Activated T-cell treated with anti-CD3 and anti-CD28 coated beads, Interleukin-2, amount 50 U/mL, for 1 hour (primary cell): ENCODE results near the gene EIF4G3.

Experiments
- DNase-seq: peaks from one replicate; pipeline ENCODE4 v3.0.0-alpha.2; 2020

The EIF4G3 gene

GRCh38 chr1:20983297-20983889 lies 193.3 kb downstream of the EIF4G3 start:
- no peak for DNase-seq

GRCh38 chr1:20982316-20982715 lies 194.4 kb downstream of the EIF4G3 start:
- no peak for DNase-seq

- DNase-seq = no peak
Measured at GRCh38 chr1:20981915-20982314, 194.8 kb downstream of the EIF4G3 start.

- DNase-seq = no peak
Measured at GRCh38 chr1:20980051-20980450, 196.6 kb downstream of the EIF4G3 start.

- no peak for DNase-seq
Measured at GRCh38 chr1:20978413-20978812, 198.3 kb downstream of the EIF4G3 start.

- DNase-seq = no peak
Measured at GRCh38 chr1:20975668-20976067, 201.0 kb downstream of the EIF4G3 start.

GRCh38 chr1:20974951-20975350 lies 201.7 kb downstream of the EIF4G3 start:
- DNase-seq = no peak

GRCh38 chr1:20974069-20974468 lies 202.6 kb downstream of the EIF4G3 start:
- no peak for DNase-seq

GRCh38 chr1:20972855-20973254 lies 203.8 kb downstream of the EIF4G3 start:
- no peak for DNase-seq

GRCh38 chr1:20964540-20965484 lies 211.9 kb downstream of the EIF4G3 start:
- no peak for DNase-seq

GRCh38 chr1:20962576-20963258 lies 214.0 kb downstream of the EIF4G3 start:
- DNase-seq = no peak

- no peak for DNase-seq
Measured at GRCh38 chr1:20958430-20958829, 218.3 kb downstream of the EIF4G3 start.

GRCh38 chr1:20956272-20956671 lies 220.4 kb downstream of the EIF4G3 start:
- DNase-seq = no peak

GRCh38 chr1:20950679-20951078 lies 226.0 kb downstream of the EIF4G3 start:
- no peak for DNase-seq

GRCh38 chr1:20949871-20950590 lies 226.7 kb downstream of the EIF4G3 start:
- DNase-seq = no peak

GRCh38 chr1:20948101-20948500 lies 228.6 kb downstream of the EIF4G3 start:
- no peak for DNase-seq

GRCh38 chr1:20947409-20947808 lies 229.3 kb downstream of the EIF4G3 start:
- DNase-seq = no peak

GRCh38 chr1:20936621-20937020 lies 240.1 kb downstream of the EIF4G3 start:
- DNase-seq = no peak

GRCh38 chr1:20936216-20936615 lies 240.5 kb downstream of the EIF4G3 start:
- no peak for DNase-seq

GRCh38 chr1:20935717-20936116 lies 241.0 kb downstream of the EIF4G3 start:
- no peak for DNase-seq

- no peak for DNase-seq
Measured at GRCh38 chr1:20932437-20932977, 244.2 kb downstream of the EIF4G3 start.

GRCh38 chr1:20931930-20932436 lies 244.7 kb downstream of the EIF4G3 start:
- DNase-seq = no peak

GRCh38 chr1:20930427-20930826 lies 246.3 kb downstream of the EIF4G3 start:
- no peak for DNase-seq
